Activated T-cell treated with anti-CD3 and anti-CD28 coated beads, Interleukin-2, amount 50 U/mL, for 24 hours (primary cell): Measurements from ENCODE around the gene WDR18.

Experiments used
- DNase-seq: peaks from one replicate; pipeline ENCODE4 v3.0.0-alpha.2; 2020
- H3K27ac Mint-ChIP-seq: 2 replicates; pipeline ENCODE4 v1.8.0; 2020; ENCODE audit warnings: mild to moderate bottlenecking, mixed read lengths
- H3K27me3 Mint-ChIP-seq: 2 replicates; pipeline ENCODE4 v1.8.0; 2020; ENCODE audit warnings: mixed read lengths
- H3K36me3 Mint-ChIP-seq: 2 replicates; pipeline ENCODE4 v1.8.0; 2020; ENCODE audit warnings: low read depth, mixed read lengths
- H3K4me1 Mint-ChIP-seq: 2 replicates; pipeline ENCODE4 v1.8.0; 2020; ENCODE audit warnings: low read depth, mixed read lengths
- H3K4me3 Mint-ChIP-seq: 2 replicates; pipeline ENCODE4 v1.8.0; 2020; ENCODE audit warnings: mild to moderate bottlenecking, moderate library complexity, mixed read lengths
- H3K9me3 Mint-ChIP-seq: 2 replicates; pipeline ENCODE4 v1.8.0; 2020; ENCODE audit warnings: mixed read lengths

WDR18 gene

GRCh38 chr19:990119-990571 lies 6.0 kb downstream of the WDR18 start:
- H3K9me3 Mint-ChIP-seq = no peaks in the 10 kb centered on the region
- H3K4me1 Mint-ChIP-seq = peaks cover 9% of the 10 kb centered on the region
- no peak overlapping the region for H3K27ac Mint-ChIP-seq
- no peak for DNase-seq
- no peaks in the 10 kb centered on the region for H3K27me3 Mint-ChIP-seq
- no peak overlapping the region for H3K4me3 Mint-ChIP-seq
- H3K36me3 Mint-ChIP-seq = peaks cover 76% of the 10 kb centered on the region

GRCh38 chr19:990746-991145 lies 6.6 kb downstream of the WDR18 start:
- Mint-ChIP-seq H3K27me3 (no peaks in the 10 kb centered on the region), H3K36me3 (peaks cover 72% of the 10 kb centered on the region), H3K4me1 (peaks cover 7% of the 10 kb centered on the region), H3K4me3 (no peak overlapping the region), H3K9me3 (no peaks in the 10 kb centered on the region), H3K27ac (no peak overlapping the region)
- no peak for DNase-seq

GRCh38 chr19:991174-991931 lies 7.2 kb downstream of the WDR18 start:
- Mint-ChIP-seq H3K4me1 (peaks cover 7% of the 10 kb centered on the region), H3K27ac (no peak overlapping the region), H3K9me3 (no peaks in the 10 kb centered on the region), H3K27me3 (no peaks in the 10 kb centered on the region), H3K36me3 (peaks cover 66% of the 10 kb centered on the region), H3K4me3 (no peak overlapping the region)
- peak; percentile 71 for DNase-seq

- no peak for DNase-seq
- peaks cover 4% of the 10 kb centered on the region for H3K27me3 Mint-ChIP-seq
- H3K4me1 Mint-ChIP-seq = peaks cover 11% of the 10 kb centered on the region
- H3K27ac Mint-ChIP-seq = no peak overlapping the region
- H3K9me3 Mint-ChIP-seq = no peaks in the 10 kb centered on the region
- H3K4me3 Mint-ChIP-seq = no peak overlapping the region
- peaks cover 59% of the 10 kb centered on the region for H3K36me3 Mint-ChIP-seq
Observed at GRCh38 chr19:991932-992669, 8.0 kb downstream of the WDR18 start.

GRCh38 chr19:992670-993055 lies 8.5 kb downstream of the WDR18 start:
- H3K27me3 Mint-ChIP-seq = peaks cover 5% of the 10 kb centered on the region
- H3K27ac Mint-ChIP-seq = no peak overlapping the region
- H3K36me3 Mint-ChIP-seq = peaks cover 53% of the 10 kb centered on the region
- no peak overlapping the region for H3K4me3 Mint-ChIP-seq
- no peaks in the 10 kb centered on the region for H3K9me3 Mint-ChIP-seq
- DNase-seq = no peak
- H3K4me1 Mint-ChIP-seq = peaks cover 11% of the 10 kb centered on the region

GRCh38 chr19:993361-993830 lies 9.3 kb downstream of the WDR18 start:
- no peaks in the 10 kb centered on the region for H3K9me3 Mint-ChIP-seq
- DNase-seq = no peak
- peaks cover 11% of the 10 kb centered on the region for H3K4me1 Mint-ChIP-seq
- H3K27me3 Mint-ChIP-seq = peaks cover 12% of the 10 kb centered on the region
- no peak overlapping the region for H3K4me3 Mint-ChIP-seq
- no peak overlapping the region for H3K27ac Mint-ChIP-seq
- H3K36me3 Mint-ChIP-seq = peaks cover 46% of the 10 kb centered on the region

GRCh38 chr19:993831-994393 lies 9.8 kb downstream of the WDR18 start:
- DNase-seq = no peak
- H3K9me3 Mint-ChIP-seq = no peaks in the 10 kb centered on the region
- peaks cover 15% of the 10 kb centered on the region for H3K27me3 Mint-ChIP-seq
- H3K27ac Mint-ChIP-seq = no peak overlapping the region
- peaks cover 41% of the 10 kb centered on the region for H3K36me3 Mint-ChIP-seq
- H3K4me1 Mint-ChIP-seq = peaks cover 11% of the 10 kb centered on the region
- H3K4me3 Mint-ChIP-seq = no peak overlapping the region

GRCh38 chr19:994516-994915 lies 10.4 kb downstream of the WDR18 start:
- Mint-ChIP-seq H3K4me3 (no peak overlapping the region), H3K27me3 (peaks cover 21% of the 10 kb centered on the region), H3K4me1 (peaks cover 11% of the 10 kb centered on the region), H3K36me3 (peaks cover 37% of the 10 kb centered on the region), H3K27ac (no peak overlapping the region), H3K9me3 (no peaks in the 10 kb centered on the region)
- DNase-seq = no peak

- no peak overlapping the region for H3K4me3 Mint-ChIP-seq
- no peak overlapping the region for H3K27ac Mint-ChIP-seq
Observed at GRCh38 chr19:995051-995827, 11.1 kb downstream of the WDR18 start.

GRCh38 chr19:996051-996838 lies 12.1 kb downstream of the WDR18 start:
- peak overlapping the region; percentile 38 for H3K4me3 Mint-ChIP-seq
- peak overlapping the region; percentile 52 for H3K27ac Mint-ChIP-seq
- H3K36me3 Mint-ChIP-seq = peaks cover 21% of the 10 kb centered on the region
- DNase-seq = peak; percentile 81
- peaks cover 30% of the 10 kb centered on the region for H3K27me3 Mint-ChIP-seq
- no peaks in the 10 kb centered on the region for H3K9me3 Mint-ChIP-seq
- peaks cover 13% of the 10 kb centered on the region for H3K4me1 Mint-ChIP-seq

More at GRCh38 chr19:995051-995827, 11.1 kb downstream of the WDR18 start:
- H3K9me3 Mint-ChIP-seq = no peaks in the 10 kb centered on the region
- DNase-seq = no peak
- peaks cover 30% of the 10 kb centered on the region for H3K36me3 Mint-ChIP-seq
- H3K27me3 Mint-ChIP-seq = peaks cover 25% of the 10 kb centered on the region
- peaks cover 11% of the 10 kb centered on the region for H3K4me1 Mint-ChIP-seq

- peaks cover 13% of the 10 kb centered on the region for H3K36me3 Mint-ChIP-seq
- DNase-seq = no peak
- H3K27ac Mint-ChIP-seq = no peak overlapping the region
- H3K4me1 Mint-ChIP-seq = peaks cover 14% of the 10 kb centered on the region
- H3K4me3 Mint-ChIP-seq = no peak overlapping the region
- peaks cover 37% of the 10 kb centered on the region for H3K27me3 Mint-ChIP-seq
- no peaks in the 10 kb centered on the region for H3K9me3 Mint-ChIP-seq
Observed at GRCh38 chr19:998064-998463, 13.9 kb downstream of the WDR18 start.

GRCh38 chr19:999379-999719 lies 15.2 kb downstream of the WDR18 start:
- Mint-ChIP-seq H3K27ac (peak overlapping the region; percentile 42), H3K9me3 (no peaks in the 10 kb centered on the region), H3K27me3 (peaks cover 37% of the 10 kb centered on the region), H3K4me1 (peaks cover 14% of the 10 kb centered on the region), H3K36me3 (peaks cover 3% of the 10 kb centered on the region), H3K4me3 (no peak overlapping the region)
- no peak for DNase-seq

- DNase-seq = peak; percentile 78
- Mint-ChIP-seq H3K27ac (peak within 1 kb of the TSS; percentile 42), H3K4me3 (peak within 1 kb of the TSS; percentile 41), H3K36me3 (no peaks in the 10 kb centered on the region), H3K27me3 (peaks cover 37% of the 10 kb centered on the region), H3K9me3 (no peaks in the 10 kb centered on the region), H3K4me1 (peaks cover 14% of the 10 kb centered on the region)
Observed at GRCh38 chr19:1000095-1000494, 15.9 kb downstream of the WDR18 start, which contains the start of gene GRIN3B. TSS of gene GRIN3B (plus strand) at chr19:1000419. CDS start at chr19:1000438, 19 bp downstream.
